ENCODE measurements around the gene NPFFR1.

NPFFR1 gene

GRCh38 chr10:70212879-70213278 lies 70.9 kb downstream of the NPFFR1 start:
- no peak for DNase-seq

DNA sequence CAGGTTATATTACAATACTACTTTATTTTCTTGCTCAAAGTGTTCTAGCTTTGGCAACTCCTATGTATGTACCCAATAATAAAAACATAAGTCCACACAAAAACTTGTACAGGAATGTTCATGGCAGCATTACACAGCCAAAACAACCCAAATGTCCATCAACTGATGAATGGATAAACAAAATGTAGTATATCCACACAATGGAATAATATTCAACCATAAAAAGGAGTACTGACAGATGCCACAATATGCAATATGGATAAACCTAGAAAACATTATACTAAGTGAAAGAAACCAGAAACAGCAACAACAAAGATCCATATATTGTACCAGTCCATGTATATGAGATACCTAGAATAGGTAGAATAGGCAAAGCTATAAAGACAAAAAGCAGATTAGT lies 71.5 kb downstream of the NPFFR1 start:
- no peak for DNase-seq

- DNase-seq: no peak
Observed at GRCh38 chr10:70206762-70207161, 77.0 kb downstream of the NPFFR1 start.

DNA sequence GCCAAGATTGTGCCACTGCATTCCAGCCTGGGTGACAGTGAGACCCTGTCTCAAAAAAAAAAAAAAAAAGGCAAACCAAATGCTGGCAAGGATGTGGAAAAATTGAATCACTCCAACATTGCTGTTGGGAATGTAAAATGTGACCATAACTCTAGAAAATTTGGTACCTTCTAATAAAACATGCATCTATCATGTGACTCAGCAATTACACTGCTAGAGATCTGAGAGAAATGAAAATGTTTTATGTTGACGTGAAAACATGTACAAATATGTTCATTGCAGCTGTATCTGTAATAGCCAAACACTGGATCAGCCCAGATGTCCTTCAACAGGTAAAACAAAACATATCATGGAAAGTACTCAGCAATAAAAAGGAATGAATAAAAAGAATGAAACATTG lies 82.7 kb downstream of the NPFFR1 start:
- no peak for DNase-seq

DNA sequence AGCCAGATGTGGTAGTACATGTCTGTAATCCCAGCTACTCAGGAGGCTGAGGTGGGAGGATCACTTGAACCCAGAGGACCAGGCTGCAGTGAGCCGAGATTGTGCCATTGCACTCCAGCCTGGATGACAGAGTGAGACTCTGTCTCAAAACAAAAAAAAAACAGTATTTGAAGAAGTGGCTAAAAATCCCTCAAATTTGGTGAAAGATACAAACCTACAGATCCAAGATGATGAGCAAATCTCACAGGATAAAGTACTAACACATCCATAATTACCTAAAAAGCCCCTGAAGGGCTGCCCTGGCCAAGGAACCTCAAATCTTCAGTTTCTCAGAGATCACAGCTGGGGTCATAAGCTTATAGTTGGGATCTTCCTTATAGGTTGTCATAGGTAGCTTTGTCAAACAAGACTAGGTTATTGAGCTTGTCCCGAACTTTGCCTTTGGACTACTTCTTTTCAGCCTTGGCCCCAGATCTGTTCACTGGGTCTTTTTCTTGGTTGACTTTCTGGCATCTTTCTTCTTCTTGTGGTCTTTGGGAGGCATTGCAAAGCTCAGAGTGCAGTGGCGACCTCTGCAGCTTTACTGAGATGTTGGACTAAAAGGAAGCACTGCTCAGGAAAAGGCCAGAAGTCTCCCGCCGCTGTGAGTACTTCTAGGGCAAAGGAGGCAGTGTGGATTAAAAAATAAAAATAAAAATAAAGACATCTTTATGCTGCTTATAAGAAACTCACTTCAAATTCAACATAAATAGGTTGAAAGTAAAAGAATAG lies 84.9 kb downstream of the NPFFR1 start:
- no peak for DNase-seq

Measured in activated naive CD4-positive, alpha-beta T cell treated with Interleukin-2 at 50 U/mL for 16 hours (primary cell).